ENCODE data around the gene RPS6KA5. TPM values are rescaled to one million over a fixed set of nuclear protein-coding genes. Genes with fewer than 3 reads are reported as not detected.
A peak's percentile ranks its signal among the peaks of the same experiment; 100 is the strongest.

RPS6KA5 gene
- total and polyA plus RNA-seq, 2 donors (not counting 1 experiment from before 2014, with no cell fraction given), result 0.59 to 2.0 TPM

- H3K4me3 ChIP-seq (replicated peaks in 1 of 4; ENCODE audit: control extremely low read depth in 1 of 4, insufficient read depth in 1 of 4, low read depth in 3 of 4, low read length in 4 of 4), result no peak overlapping the region
- no peaks in the 10 kb centered on the region for H3K36me3 ChIP-seq (ENCODE audit: control insufficient read depth, insufficient read depth, low read length)
- H3K9ac ChIP-seq (ENCODE audit: insufficient read depth, low read length), result no peak overlapping the region
- no peaks in the 10 kb centered on the region for H3K27me3 ChIP-seq (ENCODE audit: control insufficient read depth, insufficient read depth, low read length)
- H3K4me2 ChIP-seq (ENCODE audit: extremely low read depth, insufficient read depth, low read length), result no peak overlapping the region
- no peaks in the 10 kb centered on the region for H3K79me2 ChIP-seq (ENCODE audit: control insufficient read depth, insufficient read depth, low read length)
- no peaks in the 10 kb centered on the region for H4K20me1 ChIP-seq (ENCODE audit: control insufficient read depth, extremely low read depth, insufficient read depth, low read length)
- no peak overlapping the region for H3K27ac ChIP-seq (ENCODE audit: insufficient read depth, low read length)
- no peaks in the 10 kb centered on the region for H3K4me1 ChIP-seq (ENCODE audit: control insufficient read depth, extremely low read depth, insufficient read depth, low read length)
- DNase-seq (ENCODE audit: low read depth in 2 of 2), result peak in 1 of 2 donors; percentile 42
- TF ChIP-seq CTCF (conservative IDR thresholded peaks at IDR 0.05 in 1 of 2, IDR thresholded peaks at IDR 0.05 in 1 of 2; ENCODE audit: low read depth in 1 of 2, low read length in 2 of 2), result no peak
- TF ChIP-seq EZH2 (IDR thresholded peaks at IDR 0.05; ENCODE audit: low read length, missing control alignments), result no peak
- no peaks in the 10 kb centered on the region for H3K9me3 ChIP-seq (ENCODE audit: control insufficient read depth, insufficient read depth, low read depth, low read length)
- no peak overlapping the region for H2AFZ ChIP-seq (ENCODE audit: low read length)
These were observed 254.5 kb downstream of the RPS6KA5 start for GRCh38 chr14:90805662-90806540.

GRCh38 chr14:90805084-90805391, 255.4 kb downstream of the RPS6KA5 start:
- no peak overlapping the region for H3K27ac ChIP-seq (ENCODE audit: insufficient read depth, low read length)
- no peaks in the 10 kb centered on the region for H3K4me1 ChIP-seq (ENCODE audit: control insufficient read depth, extremely low read depth, insufficient read depth, low read length)
- H3K4me3 ChIP-seq (replicated peaks in 1 of 4; ENCODE audit: control extremely low read depth in 1 of 4, insufficient read depth in 1 of 4, low read depth in 3 of 4, low read length in 4 of 4), result no peak overlapping the region
- H3K9ac ChIP-seq (ENCODE audit: insufficient read depth, low read length), result no peak overlapping the region
- no peak overlapping the region for H2AFZ ChIP-seq (ENCODE audit: low read length)
- no peak overlapping the region for H3K4me2 ChIP-seq (ENCODE audit: extremely low read depth, insufficient read depth, low read length)
- H3K9me3 ChIP-seq (ENCODE audit: control insufficient read depth, insufficient read depth, low read depth, low read length), result no peaks in the 10 kb centered on the region
- DNase-seq (ENCODE audit: low read depth in 2 of 2), result no peak
- TF ChIP-seq CTCF (conservative IDR thresholded peaks at IDR 0.05 in 1 of 2, IDR thresholded peaks at IDR 0.05 in 1 of 2; ENCODE audit: low read depth in 1 of 2, low read length in 2 of 2), result no peak
- TF ChIP-seq EZH2 (IDR thresholded peaks at IDR 0.05; ENCODE audit: low read length, missing control alignments), result no peak
- H4K20me1 ChIP-seq (ENCODE audit: control insufficient read depth, extremely low read depth, insufficient read depth, low read length), result no peaks in the 10 kb centered on the region
- no peaks in the 10 kb centered on the region for H3K36me3 ChIP-seq (ENCODE audit: control insufficient read depth, insufficient read depth, low read length)
- H3K79me2 ChIP-seq (ENCODE audit: control insufficient read depth, insufficient read depth, low read length), result no peaks in the 10 kb centered on the region
- no peaks in the 10 kb centered on the region for H3K27me3 ChIP-seq (ENCODE audit: control insufficient read depth, insufficient read depth, low read length)

GRCh38 chr14:90804292-90805083, 256.0 kb downstream of the RPS6KA5 start:
- DNase-seq (ENCODE audit: low read depth in 2 of 2), result no peak
- H3K4me2 ChIP-seq (ENCODE audit: extremely low read depth, insufficient read depth, low read length), result no peak overlapping the region
- H3K9me3 ChIP-seq (ENCODE audit: control insufficient read depth, insufficient read depth, low read depth, low read length), result no peaks in the 10 kb centered on the region
- H3K27me3 ChIP-seq (ENCODE audit: control insufficient read depth, insufficient read depth, low read length), result no peaks in the 10 kb centered on the region
- H3K4me3 ChIP-seq (replicated peaks in 1 of 4; ENCODE audit: control extremely low read depth in 1 of 4, insufficient read depth in 1 of 4, low read depth in 3 of 4, low read length in 4 of 4), result no peak overlapping the region
- H3K4me1 ChIP-seq (ENCODE audit: control insufficient read depth, extremely low read depth, insufficient read depth, low read length), result no peaks in the 10 kb centered on the region
- H4K20me1 ChIP-seq (ENCODE audit: control insufficient read depth, extremely low read depth, insufficient read depth, low read length), result no peaks in the 10 kb centered on the region
- no peaks in the 10 kb centered on the region for H3K79me2 ChIP-seq (ENCODE audit: control insufficient read depth, insufficient read depth, low read length)
- no peak overlapping the region for H3K9ac ChIP-seq (ENCODE audit: insufficient read depth, low read length)
- H3K27ac ChIP-seq (ENCODE audit: insufficient read depth, low read length), result no peak overlapping the region
- no peak overlapping the region for H2AFZ ChIP-seq (ENCODE audit: low read length)
- H3K36me3 ChIP-seq (ENCODE audit: control insufficient read depth, insufficient read depth, low read length), result no peaks in the 10 kb centered on the region
- no peak for TF ChIP-seq EZH2 (IDR thresholded peaks at IDR 0.05; ENCODE audit: low read length, missing control alignments)
- TF ChIP-seq CTCF (conservative IDR thresholded peaks at IDR 0.05 in 1 of 2, IDR thresholded peaks at IDR 0.05 in 1 of 2; ENCODE audit: low read depth in 1 of 2, low read length in 2 of 2), result no peak
